SKM-1 treated with dmso at 0.1 percent for 144 hours (cell line): Measurements from ENCODE around the gene MPRIP.
A peak's percentile ranks its signal among the peaks of the same experiment; 100 is the strongest.

Experiments
- DNase-seq: peaks from one replicate; lab custom pipeline; 2025; ENCODE audit not compliant: unreplicated experiment; lab: John Stamatoyannopoulos, UW

The MPRIP gene

DNA sequence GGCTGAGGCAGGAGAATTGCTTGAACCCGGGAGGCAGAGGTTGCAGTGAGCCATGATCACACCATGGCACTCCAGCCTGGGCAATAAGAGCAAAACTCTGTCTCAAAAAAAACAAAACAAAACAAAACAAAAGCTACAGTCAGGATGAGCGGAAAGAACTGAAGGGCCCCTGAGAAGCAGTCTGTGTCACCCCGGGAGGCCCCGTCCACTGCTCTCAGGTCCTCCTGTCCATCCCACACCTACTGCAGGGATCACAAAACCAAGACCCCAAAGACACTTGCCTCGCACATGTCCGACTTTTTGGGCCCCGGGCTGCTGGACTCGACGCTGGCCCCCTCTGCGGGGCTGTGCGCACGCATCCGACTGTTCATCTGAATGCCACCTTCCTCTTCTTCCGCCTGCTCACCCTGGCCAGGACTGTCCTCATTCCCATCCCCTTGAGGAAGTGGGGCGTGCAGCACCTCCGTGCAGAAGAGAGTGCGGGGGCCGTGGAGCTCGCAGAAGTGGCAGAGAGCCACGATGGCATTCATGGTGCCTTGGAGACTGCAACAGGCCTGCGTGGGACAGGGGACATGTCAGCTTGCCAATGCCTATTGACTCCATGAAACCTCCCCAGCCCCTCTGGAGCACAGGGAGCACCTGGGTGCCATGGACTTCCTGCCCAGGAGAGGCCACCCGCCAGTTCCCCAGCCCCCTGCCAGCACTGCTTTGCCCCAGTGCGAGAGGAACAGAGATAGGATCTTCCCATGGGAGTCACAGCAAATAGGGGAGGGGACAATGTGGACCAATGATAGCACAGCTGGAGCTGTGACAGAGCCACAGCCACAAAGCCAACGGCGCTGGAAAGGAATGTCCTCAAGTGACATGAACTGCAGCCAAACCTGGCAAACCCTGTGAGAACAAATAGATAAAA lies 185.6 kb downstream of the MPRIP start:
- DNase-seq = no peak

- DNase-seq = no peak
Observed at GRCh38 chr17:17228521-17229279, 186.4 kb downstream of the MPRIP start.

- no peak for DNase-seq
Observed at GRCh38 chr17:17229416-17230384, 187.4 kb downstream of the MPRIP start.

DNA sequence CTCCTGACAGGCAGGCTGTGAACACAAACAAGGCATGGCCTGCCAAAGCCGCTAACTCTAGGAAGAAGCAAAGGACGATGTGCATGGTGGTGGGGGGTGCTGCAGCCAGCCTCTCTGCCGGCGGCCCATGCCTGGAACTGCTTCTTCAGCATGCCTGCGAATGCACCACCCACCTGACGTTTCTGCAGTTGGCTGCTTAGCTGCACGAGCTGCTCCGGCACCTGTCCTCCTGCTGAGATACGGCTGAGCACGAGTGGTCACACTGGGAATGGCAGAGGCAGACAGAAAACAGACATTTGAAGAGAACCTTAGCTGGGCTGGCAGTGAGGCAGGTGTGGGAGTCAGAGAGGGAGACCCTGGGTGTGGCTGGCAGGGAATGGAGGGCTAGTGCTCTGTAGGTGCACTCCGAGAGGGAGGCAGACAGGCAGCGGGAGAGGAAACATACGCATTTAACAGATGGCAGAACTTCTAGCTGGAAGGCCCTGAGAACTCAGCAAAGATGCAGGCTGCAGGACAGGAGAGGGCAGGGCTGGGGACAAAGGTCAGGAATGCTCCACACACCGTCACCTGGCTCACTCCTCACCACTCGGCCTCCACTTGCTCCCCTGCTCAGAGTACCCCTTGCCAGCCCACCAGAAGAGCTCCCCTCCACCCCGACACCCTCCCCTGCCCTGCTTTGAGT lies 189.5 kb downstream of the MPRIP start:
- DNase-seq = no peak

- DNase-seq = no peak
Observed at GRCh38 chr17:17232303-17232621, 190.0 kb downstream of the MPRIP start.

GRCh38 chr17:17235212-17236174 lies 193.2 kb downstream of the MPRIP start:
- no peak for DNase-seq

DNA sequence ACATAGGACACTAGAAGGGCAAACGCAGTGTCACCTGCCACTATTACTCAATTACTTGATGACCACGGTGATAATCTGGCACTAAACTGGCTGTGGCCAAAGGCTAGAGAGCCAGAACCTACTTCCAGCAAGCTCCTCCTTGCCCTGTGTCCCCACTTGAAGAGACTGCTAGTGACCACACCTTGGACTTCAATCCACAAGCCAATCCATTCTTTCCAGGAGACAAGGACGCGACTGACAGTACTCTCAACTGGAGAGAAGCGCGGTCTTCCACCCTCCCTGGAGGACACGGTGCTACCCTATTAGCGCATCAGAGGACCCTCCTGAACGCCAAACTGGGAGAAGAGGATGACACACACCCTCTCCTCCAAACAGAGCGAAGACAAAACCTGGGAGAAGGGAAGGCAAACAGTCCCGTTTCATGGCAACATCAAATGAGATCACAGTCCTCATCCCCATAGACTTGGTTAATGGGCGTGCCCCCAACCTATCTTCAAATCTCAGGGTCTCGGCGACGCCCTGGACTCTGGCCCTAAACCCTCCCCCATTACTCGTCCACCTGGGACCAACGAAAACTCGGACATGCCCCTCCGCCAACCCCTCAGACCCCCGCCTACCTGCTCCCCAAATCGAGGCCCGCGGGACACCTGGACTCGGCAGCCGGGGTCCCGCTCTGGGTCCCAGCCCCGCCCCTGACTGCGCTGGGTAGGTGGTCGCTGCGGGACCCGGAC lies 194.2 kb downstream of the MPRIP start:
- no peak for DNase-seq

- peak; percentile 87 for DNase-seq
Observed at GRCh38 chr17:17237026-17237799, 195.0 kb downstream of the MPRIP start, which contains the start of gene FLCN. Gene FLCN (minus strand): TSS chr17:17237168. CDS start chr17:17228137, 9,031 bp downstream.

DNA sequence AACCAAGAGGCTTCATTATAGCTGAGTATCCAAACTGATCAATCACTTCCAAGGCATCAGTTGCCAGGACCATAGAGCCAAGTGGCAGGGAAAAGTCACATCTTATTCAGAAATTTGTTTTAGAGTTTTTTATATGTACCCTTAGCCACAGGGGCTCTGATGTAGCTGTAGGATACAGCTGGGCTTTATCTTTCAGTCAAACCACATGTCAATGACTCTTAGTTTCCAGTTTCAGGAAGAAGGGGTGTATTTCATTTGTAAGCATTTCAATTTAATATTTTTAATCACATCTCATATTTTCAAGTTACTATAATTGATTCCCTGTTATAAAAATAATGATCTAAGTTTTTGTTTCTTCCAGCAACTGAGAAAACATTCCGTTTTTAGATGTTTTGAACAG lies 197.6 kb downstream of the MPRIP start:
- no peak for DNase-seq

- no peak for DNase-seq
Observed at GRCh38 chr17:17241656-17242055, 199.4 kb downstream of the MPRIP start.

GRCh38 chr17:17242246-17242645 lies 200.0 kb downstream of the MPRIP start:
- no peak for DNase-seq
